ENCODE results near the gene MAGEA2. TPM values are rescaled to one million over a fixed set of nuclear protein-coding genes. Genes with fewer than 3 reads are reported as not detected.
"Not testable (repeated sequence)": the region's sequence is repeated elsewhere in the genome, so short reads cannot be mapped to it uniquely, and the experiment has no call there.

MAGEA2 gene
- total RNA-seq (2013) = not detected
- not detected for polyA plus RNA-seq
- polyA minus RNA-seq = 0.08 and 0.14 TPM in 2 replicates
- total RNA-seq = 0 reads per million in 11 experiments

- H3K4me3 ChIP-seq (replicated peaks in 1 of 3; ENCODE audit: low read depth in 2 of 3, low read length in 3 of 3); H3K79me2 ChIP-seq (ENCODE audit: insufficient read depth, low read length); H3K36me3 ChIP-seq (replicated peaks in 1 of 2; ENCODE audit: control insufficient read depth in 1 of 2, insufficient read depth in 2 of 2, low read length in 2 of 2); H3K4me3 Mint-ChIP-seq; H3K9ac ChIP-seq (ENCODE audit: insufficient read depth, low read length, poor library complexity, severe bottlenecking); H3K27me3 Mint-ChIP-seq (ENCODE audit: low read depth in 3 of 3); H3K4me2 ChIP-seq (replicated peaks; ENCODE audit: extremely low read depth, low read length, poor library complexity, severe bottlenecking); H3K36me3 Mint-ChIP-seq; intact Hi-C loops (cut with micrococcal nuclease); H3K4me1 Mint-ChIP-seq; H3K27ac Mint-ChIP-seq; H3K4me1 ChIP-seq (ENCODE audit: control insufficient read depth in 1 of 2, insufficient read depth in 2 of 2, low read length in 2 of 2); H3K9me3 ChIP-seq (replicated peaks in 1 of 2; ENCODE audit: control insufficient read depth in 1 of 2, insufficient read depth in 1 of 2, low read length in 2 of 2); H4K20me1 ChIP-seq (ENCODE audit: insufficient read depth, low read length); H3K27ac ChIP-seq (ENCODE audit: low read depth in 1 of 2, low read length in 2 of 2); DNase-seq; H3K9me3 Mint-ChIP-seq; H3K27me3 ChIP-seq (ENCODE audit: control insufficient read depth in 2 of 2, insufficient read depth in 2 of 2, low read length in 2 of 2); H2AFZ ChIP-seq (ENCODE audit: insufficient read depth, low read depth, low read length, poor library complexity, severe bottlenecking): not testable (repeated sequence)
- no CpG with 5 or more reads among the region's 35 CpGs for WGBS (ENCODE audit: insufficient coverage)
Measured at GRCh38 chrX:152753686-152754650, at the start of gene MAGEA2. Gene MAGEA2 (minus strand): TSS chrX:152753842. CDS start chrX:152751363, 2,479 bp downstream.

- Histone ChIP-seq H3K27ac (ENCODE audit: low read depth in 1 of 2, low read length in 2 of 2) (no peak overlapping the region), H3K36me3 (replicated peaks in 1 of 2; ENCODE audit: control insufficient read depth in 1 of 2, insufficient read depth in 2 of 2, low read length in 2 of 2) (no peaks in the 10 kb centered on the region), H3K4me3 (replicated peaks in 1 of 3; ENCODE audit: low read depth in 2 of 3, low read length in 3 of 3) (no peak overlapping the region), H3K9ac (ENCODE audit: insufficient read depth, low read length, poor library complexity, severe bottlenecking) (no peak overlapping the region), H3K27me3 (ENCODE audit: control insufficient read depth in 2 of 2, insufficient read depth in 2 of 2, low read length in 2 of 2) (peaks cover 0 to 8% of the 10 kb centered on the region in 2 donors), H3K79me2 (ENCODE audit: insufficient read depth, low read length) (no peaks in the 10 kb centered on the region), H4K20me1 (ENCODE audit: insufficient read depth, low read length) (no peaks in the 10 kb centered on the region), H3K4me2 (replicated peaks; ENCODE audit: extremely low read depth, low read length, poor library complexity, severe bottlenecking) (no peak overlapping the region), H2AFZ (ENCODE audit: insufficient read depth, low read depth, low read length, poor library complexity, severe bottlenecking) (no peak overlapping the region), H3K4me1 (ENCODE audit: control insufficient read depth in 1 of 2, insufficient read depth in 2 of 2, low read length in 2 of 2) (no peaks in the 10 kb centered on the region), H3K9me3 (replicated peaks in 1 of 2; ENCODE audit: control insufficient read depth in 1 of 2, insufficient read depth in 1 of 2, low read length in 2 of 2) (no peaks in the 10 kb centered on the region)
- Mint-ChIP-seq H3K9me3 (peaks cover 0 to 4% (median 0%) of the 10 kb centered on the region in 7 donors), H3K4me3 (no peak overlapping the region), H3K27me3 (ENCODE audit: low read depth in 3 of 3) (peaks cover 4 to 22% (median 11%) of the 10 kb centered on the region in 3 donors), H3K27ac (no peak overlapping the region), H3K4me1 (no peaks in the 10 kb centered on the region), H3K36me3 (no peaks in the 10 kb centered on the region)
- no CpG with 5 or more reads among the region's 1 CpG for WGBS (ENCODE audit: insufficient coverage)
- TF ChIP-seq CTCF (IDR thresholded peaks at IDR 0.05) = no peak
- DNase-seq = no peak
- intact Hi-C loops (cut with micrococcal nuclease) = no loop called here
Measured at GRCh38 chrX:152798945-152799344, 45.3 kb upstream of the MAGEA2 start.

- intact Hi-C loops (cut with micrococcal nuclease); H3K27ac Mint-ChIP-seq: not testable (repeated sequence)
Measured at GRCh38 chrX:152787062-152787461, 33.4 kb upstream of the MAGEA2 start.

More at GRCh38 chrX:152787062-152787461, 33.4 kb upstream of the MAGEA2 start:
- H3K4me3 Mint-ChIP-seq; H3K27me3 Mint-ChIP-seq (ENCODE audit: low read depth in 3 of 3); H3K79me2 ChIP-seq (ENCODE audit: insufficient read depth, low read length); H3K4me3 ChIP-seq (replicated peaks in 1 of 3; ENCODE audit: low read depth in 2 of 3, low read length in 3 of 3); H3K27me3 ChIP-seq (ENCODE audit: control insufficient read depth in 2 of 2, insufficient read depth in 2 of 2, low read length in 2 of 2); H3K27ac ChIP-seq (ENCODE audit: low read depth in 1 of 2, low read length in 2 of 2); H3K4me1 Mint-ChIP-seq; H3K36me3 ChIP-seq (replicated peaks in 1 of 2; ENCODE audit: control insufficient read depth in 1 of 2, insufficient read depth in 2 of 2, low read length in 2 of 2); H4K20me1 ChIP-seq (ENCODE audit: insufficient read depth, low read length); H3K9me3 Mint-ChIP-seq; H3K4me2 ChIP-seq (replicated peaks; ENCODE audit: extremely low read depth, low read length, poor library complexity, severe bottlenecking); H3K9me3 ChIP-seq (replicated peaks in 1 of 2; ENCODE audit: control insufficient read depth in 1 of 2, insufficient read depth in 1 of 2, low read length in 2 of 2); H3K4me1 ChIP-seq (ENCODE audit: control insufficient read depth in 1 of 2, insufficient read depth in 2 of 2, low read length in 2 of 2); H2AFZ ChIP-seq (ENCODE audit: insufficient read depth, low read depth, low read length, poor library complexity, severe bottlenecking); DNase-seq; H3K36me3 Mint-ChIP-seq; H3K9ac ChIP-seq (ENCODE audit: insufficient read depth, low read length, poor library complexity, severe bottlenecking): not testable (repeated sequence)
- no CpG with 5 or more reads among the region's 3 CpGs for WGBS (ENCODE audit: insufficient coverage)

Data from CD14-positive monocyte (primary cell).